Measurements from ENCODE around the gene SYNE1. TPM values are rescaled to one million over a fixed set of nuclear protein-coding genes. Genes with fewer than 3 reads are reported as not detected.

SYNE1 gene
- total RNA-seq, 1 donor from 2014 or later, result 233 TPM

DNA sequence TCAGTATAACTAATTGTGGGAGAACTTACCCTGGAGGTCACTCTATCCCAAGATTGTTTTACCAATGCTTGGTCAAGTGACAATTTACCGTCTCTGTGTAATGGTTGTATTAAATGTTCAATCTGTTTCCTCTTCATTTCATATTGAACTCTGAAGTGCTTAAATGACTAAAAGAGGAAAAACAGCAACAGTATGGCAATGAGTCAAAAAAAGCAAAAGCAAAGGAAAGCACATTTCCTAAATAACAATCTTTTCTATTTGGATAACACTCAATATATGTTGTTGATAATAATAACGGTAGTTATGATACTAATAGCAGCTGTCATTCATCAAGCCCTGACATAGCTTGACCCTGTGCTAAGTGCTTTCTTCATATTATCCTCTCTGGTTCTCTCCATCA is 152.4 kb downstream of the SYNE1 start:
- Histone ChIP-seq H3K4me3 (no peak overlapping the region), H3K27ac (no peak overlapping the region), H3K4me1 (peaks cover 0 to 2% of the 10 kb centered on the region in 2 donors), H3K36me3 (no peaks in the 10 kb centered on the region), H3K27me3 (no peaks in the 10 kb centered on the region), H3K9me3 (no peaks in the 10 kb centered on the region)
- TF ChIP-seq, protein P1, sequence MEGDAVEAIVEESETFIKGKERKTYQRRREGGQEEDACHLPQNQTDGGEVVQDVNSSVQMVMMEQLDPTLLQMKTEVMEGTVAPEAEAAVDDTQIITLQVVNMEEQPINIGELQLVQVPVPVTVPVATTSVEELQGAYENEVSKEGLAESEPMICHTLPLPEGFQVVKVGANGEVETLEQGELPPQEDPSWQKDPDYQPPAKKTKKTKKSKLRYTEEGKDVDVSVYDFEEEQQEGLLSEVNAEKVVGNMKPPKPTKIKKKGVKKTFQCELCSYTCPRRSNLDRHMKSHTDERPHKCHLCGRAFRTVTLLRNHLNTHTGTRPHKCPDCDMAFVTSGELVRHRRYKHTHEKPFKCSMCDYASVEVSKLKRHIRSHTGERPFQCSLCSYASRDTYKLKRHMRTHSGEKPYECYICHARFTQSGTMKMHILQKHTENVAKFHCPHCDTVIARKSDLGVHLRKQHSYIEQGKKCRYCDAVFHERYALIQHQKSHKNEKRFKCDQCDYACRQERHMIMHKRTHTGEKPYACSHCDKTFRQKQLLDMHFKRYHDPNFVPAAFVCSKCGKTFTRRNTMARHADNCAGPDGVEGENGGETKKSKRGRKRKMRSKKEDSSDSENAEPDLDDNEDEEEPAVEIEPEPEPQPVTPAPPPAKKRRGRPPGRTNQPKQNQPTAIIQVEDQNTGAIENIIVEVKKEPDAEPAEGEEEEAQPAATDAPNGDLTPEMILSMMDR (IDR thresholded peaks at IDR 0.05), result no peak
- no peak for DNase-seq (ENCODE audit: low spot score in 2 of 2)
- intact Hi-C loops (cut with DNase I), result no loop called here

DNA sequence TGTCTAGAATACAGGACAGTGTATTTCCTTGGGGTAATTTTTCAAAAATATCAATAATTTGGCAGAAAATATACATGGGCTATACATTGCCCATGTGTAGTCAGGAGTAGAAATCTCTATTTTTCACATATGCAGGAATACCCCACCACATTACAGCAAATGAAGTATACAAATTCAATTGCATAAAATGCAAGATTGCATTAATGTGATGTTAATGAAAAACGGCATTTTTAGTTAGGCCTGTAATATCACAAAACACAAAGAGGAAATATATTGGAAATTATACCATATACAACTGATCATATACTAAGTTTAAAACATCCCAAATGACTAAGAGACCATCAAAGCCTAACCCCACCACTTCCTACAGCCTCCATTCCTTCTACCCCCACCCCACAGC is 154.9 kb downstream of the SYNE1 start:
- Histone ChIP-seq H3K4me3 (no peak overlapping the region), H3K4me1 (peaks cover 0 to 2% of the 10 kb centered on the region in 2 donors), H3K27me3 (no peaks in the 10 kb centered on the region), H3K27ac (no peak overlapping the region), H3K9me3 (no peaks in the 10 kb centered on the region), H3K36me3 (no peaks in the 10 kb centered on the region)
- DNase-seq (ENCODE audit: low spot score in 2 of 2), result no peak
- TF ChIP-seq, protein P1 (IDR thresholded peaks at IDR 0.05), result no peak
- intact Hi-C loops (cut with DNase I), result no loop called here

DNA sequence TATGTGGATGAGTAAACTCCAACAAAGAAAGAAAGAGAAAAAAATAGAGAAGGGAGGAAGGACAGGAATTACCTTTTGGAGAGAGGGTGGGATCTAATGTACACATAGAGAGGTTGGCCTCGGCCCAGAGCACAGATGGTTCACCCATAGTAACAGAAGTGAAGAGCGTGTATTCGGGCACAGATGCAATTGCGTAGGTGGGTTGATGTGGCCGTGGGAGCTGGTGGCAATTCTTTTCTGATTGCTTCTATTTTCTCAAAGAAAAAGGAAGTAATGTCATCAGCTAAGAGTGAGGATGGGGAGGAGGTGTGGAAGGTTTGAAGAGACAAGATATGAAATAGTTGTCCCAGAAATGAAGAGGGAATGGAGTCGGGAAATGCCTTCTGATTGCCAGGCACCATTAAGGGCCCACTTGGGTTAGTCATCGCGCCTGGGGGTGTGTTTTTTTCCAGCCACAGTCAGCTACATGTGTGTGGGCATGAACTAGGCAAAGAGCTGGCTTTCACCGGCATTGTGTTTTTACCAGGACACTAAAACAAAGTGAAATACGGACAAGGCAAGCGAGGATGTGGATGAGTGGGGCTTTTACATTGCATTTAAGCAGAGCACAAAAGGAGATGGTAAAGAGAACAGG is 158.7 kb downstream of the SYNE1 start:
- intact Hi-C loops (cut with DNase I), result no loop called here
- Histone ChIP-seq H3K36me3 (no peaks in the 10 kb centered on the region), H3K4me3 (no peak overlapping the region), H3K9me3 (no peaks in the 10 kb centered on the region), H3K4me1 (no peaks in the 10 kb centered on the region), H3K27ac (no peak overlapping the region), H3K27me3 (no peaks in the 10 kb centered on the region)
- DNase-seq (ENCODE audit: low spot score in 2 of 2), result no peak
- TF ChIP-seq, protein P1 (IDR thresholded peaks at IDR 0.05), result no peak

DNA sequence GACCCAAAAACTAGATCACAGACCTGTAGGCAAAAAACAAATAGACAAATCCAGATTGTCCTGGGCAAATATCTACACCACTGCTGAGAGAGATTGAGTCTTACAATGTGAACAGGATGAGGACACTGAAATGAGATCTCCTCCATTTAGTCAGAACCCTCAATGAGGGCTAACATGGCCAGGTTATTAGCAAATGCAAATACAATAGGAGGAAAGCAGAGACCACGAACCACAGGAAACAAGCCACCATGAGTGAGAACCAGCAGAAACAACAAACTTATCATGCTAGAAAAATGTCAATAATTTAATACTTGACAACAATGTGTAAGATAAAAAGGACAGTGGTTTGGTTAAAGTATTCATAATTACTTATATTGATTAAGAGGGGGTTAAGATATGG is 162.8 kb downstream of the SYNE1 start:
- TF ChIP-seq, protein P1 (IDR thresholded peaks at IDR 0.05), result no peak
- Histone ChIP-seq H3K27me3 (no peaks in the 10 kb centered on the region), H3K9me3 (no peaks in the 10 kb centered on the region), H3K36me3 (no peaks in the 10 kb centered on the region), H3K4me3 (no peak overlapping the region), H3K27ac (no peak overlapping the region), H3K4me1 (peaks cover 0 to 4% of the 10 kb centered on the region in 2 donors)
- intact Hi-C loops (cut with DNase I), result loop anchor here (5.0 kb wide), 1 partner anchor 97 kb away; no protein-coding TSS in a partner anchor
- DNase-seq (ENCODE audit: low spot score in 2 of 2), result no peak

DNA sequence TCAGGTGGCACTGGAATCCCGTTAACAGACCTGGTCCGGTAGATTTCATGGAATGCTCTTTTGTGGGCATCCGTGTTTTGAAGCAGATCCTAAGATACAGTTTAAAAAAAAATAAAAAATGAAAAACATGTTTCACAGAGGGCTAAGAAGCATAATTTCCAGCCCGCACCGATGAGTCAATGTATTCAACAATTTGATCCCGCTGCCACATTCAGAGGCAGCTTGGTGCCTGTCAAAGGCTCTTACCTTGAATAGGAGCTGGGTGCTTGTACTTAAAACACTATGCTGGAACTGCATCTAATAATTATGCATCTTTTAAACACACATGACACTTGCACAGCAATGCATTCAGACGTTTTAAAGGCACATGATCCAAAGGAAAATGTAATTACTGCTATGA is 164.8 kb downstream of the SYNE1 start:
- peak overlapping the region in 1 of 2 donors; percentile 45 for H3K27ac ChIP-seq
- no peaks in the 10 kb centered on the region for H3K9me3 ChIP-seq
- peak overlapping the region; percentile 0 to 59 for H3K4me3 ChIP-seq
- peaks cover 0 to 4% of the 10 kb centered on the region in 2 donors for H3K4me1 ChIP-seq
- intact Hi-C loops (cut with DNase I), result loop anchor here (5.0 kb wide), 1 partner anchor 95 kb away; no protein-coding TSS in a partner anchor
- no peaks in the 10 kb centered on the region for H3K27me3 ChIP-seq
- TF ChIP-seq, protein P1 (IDR thresholded peaks at IDR 0.05), result no peak
- no peak for DNase-seq (ENCODE audit: low spot score in 2 of 2)
- H3K36me3 ChIP-seq, result no peaks in the 10 kb centered on the region

All from ascending aorta (tissue), 2 donors.